ENCODE results near the gene ADGRB2.

DNA sequence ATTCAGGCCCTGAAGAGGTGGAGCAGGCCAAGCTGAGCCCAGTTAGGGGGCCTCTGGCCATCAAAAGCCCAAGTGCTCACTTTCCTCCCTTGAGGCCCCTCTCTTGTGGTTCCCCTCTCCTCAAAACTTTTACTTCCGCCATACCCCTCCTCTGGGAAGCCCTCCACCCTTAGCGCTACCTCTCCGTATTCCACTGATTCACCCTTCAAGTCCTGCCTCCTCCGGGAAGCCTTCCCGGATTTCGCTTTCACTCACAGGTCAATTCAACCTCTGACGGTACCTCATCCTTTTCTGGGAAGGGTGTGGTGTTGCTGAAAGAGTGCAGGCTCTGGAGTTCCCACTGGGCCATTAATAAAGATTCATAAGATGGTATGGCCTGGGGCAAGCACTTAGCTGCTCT, 32.6 kb upstream of the ADGRB2 start:
- TF ChIP-seq POLR2A (IDR thresholded peaks at IDR 0.05; ENCODE audit: low read depth, low read length) (no peak), POLR2AphosphoS5 (IDR thresholded peaks at IDR 0.05; ENCODE audit: low read depth, low read length) (no peak)

Data from GM12892 (cell line).